Endothelial cell of umbilical vein (primary cell): ENCODE measurements around the gene BTBD19. TPM values are rescaled to one million over a fixed set of nuclear protein-coding genes. Genes with fewer than 3 reads are reported as not detected.

Experiments used
- BruUV-seq: library from RNA; stranded (reverse); fragments of 400-500 nt; replicated peaks from 2 replicates; lab custom pipeline; 2021; lab: Mats Ljungman, UMichigan
- CTCF ChIA-PET: fragments of 300-600, 350-600 bp; sonication (Branson Sonifier 250); formaldehyde crosslinking; loops from one replicate; lab custom pipeline; 2021; ENCODE audit warnings: antibody characterized with exemption, inconsistent platforms; lab: Charles Lee
- POLR2A ChIA-PET: fragments of 300-600, 350-600 bp; sonication (Branson Sonifier 250); formaldehyde crosslinking; loops from one replicate; lab custom pipeline; 2021; ENCODE audit warnings: antibody characterized with exemption, inconsistent platforms; lab: Charles Lee
- DNase-seq: peaks from one replicate; pipeline ENCODE4 v3.0.0-alpha.2; 2011; ENCODE audit warnings: low read depth, low spot score
- FAIRE-seq: peaks from 2 replicates; lab custom pipeline; 2011; peaks lifted over from hg19 to GRCh38; lab: Jason Lieb, UNC
- H2AFZ ChIP-seq: 2 replicates; pipeline ENCODE4 v1.6.0; 2012; ENCODE audit warnings: low read depth, low read length, control low read depth, inconsistent platforms
- H3K27ac ChIP-seq: 2 replicates; pipeline ENCODE4 v1.5.1; 2011; ENCODE audit warnings: low read depth, mild to moderate bottlenecking, control low read depth, low read length, moderate library complexity; ENCODE audit not compliant: insufficient read depth
- H3K27me3 ChIP-seq, 2 experiments: 2 replicates each; pipeline versions ENCODE4 v1.6.0 to v1.6.1; 2011; ENCODE audit warnings: low read length in 2 of 2, mixed read lengths in 1 of 2; ENCODE audit not compliant: control insufficient read depth in 2 of 2, insufficient read depth in 2 of 2
- H3K36me3 ChIP-seq, 2 experiments: 2 replicates in 1 of 2; 3 replicates in 1 of 2; pipeline ENCODE4 v1.5.1; 2011; ENCODE audit warnings: low read length in 2 of 2, mild to moderate bottlenecking in 1 of 2, moderate library complexity in 1 of 2; ENCODE audit not compliant: control insufficient read depth in 2 of 2, insufficient read depth in 2 of 2; ENCODE audit errors: extremely low read depth in 1 of 2
- H3K4me1 ChIP-seq: 3 replicates; pipeline ENCODE4 v1.5.1; 2011; ENCODE audit warnings: mild to moderate bottlenecking, low read length; ENCODE audit not compliant: control insufficient read depth, insufficient read depth; ENCODE audit errors: extremely low read depth
- H3K4me2 ChIP-seq: 2 replicates; pipeline ENCODE4 v1.6.1; 2011; ENCODE audit warnings: low read length, control low read depth, mixed read lengths; ENCODE audit not compliant: insufficient read depth
- H3K4me3 ChIP-seq, 3 experiments: fragments of 200-600 bp in 1 of 3; sonication (generic), shearing (Covaris generic) in 1 of 3; replicated peaks in 1 of 3; 2 replicates each; pipeline ENCODE4 v1.5.1; 2011 to 2016; ENCODE audit warnings: control low read depth in 3 of 3, low read length in 3 of 3, mild to moderate bottlenecking in 2 of 3, inconsistent platforms in 1 of 3, low read depth in 1 of 3, moderate library complexity in 1 of 3; ENCODE audit not compliant: insufficient read depth in 1 of 3
- H3K79me2 ChIP-seq: 2 replicates; pipeline ENCODE4 v1.6.0; 2012; ENCODE audit warnings: low read length, inconsistent platforms; ENCODE audit not compliant: control insufficient read depth, insufficient read depth
- H3K9ac ChIP-seq: replicated peaks from 2 replicates; pipeline ENCODE3; 2011; ENCODE audit warnings: low read length, control low read depth; ENCODE audit not compliant: insufficient read depth; ENCODE audit errors: extremely low read depth
- H3K9me1 ChIP-seq: replicated peaks from 3 replicates; pipeline ENCODE4 v1.6.0; 2011; ENCODE audit warnings: mild to moderate bottlenecking, low read length; ENCODE audit not compliant: control insufficient read depth, insufficient read depth; ENCODE audit errors: extremely low read depth
- H3K9me3 ChIP-seq: replicated peaks from 2 replicates; pipeline ENCODE4 v1.5.1; 2012; ENCODE audit warnings: low read length, inconsistent platforms; ENCODE audit not compliant: control insufficient read depth, insufficient read depth
- H4K20me1 ChIP-seq: replicated peaks from 2 replicates; pipeline ENCODE3; 2011; ENCODE audit warnings: mild to moderate bottlenecking, low read length; ENCODE audit not compliant: control insufficient read depth, insufficient read depth; ENCODE audit errors: extremely low read depth
- EZH2 ChIP-seq: IDR thresholded peaks from 2 replicates; pipeline ENCODE4 v1.6.1; 2012; ENCODE audit warnings: borderline replicate concordance, low read depth, mild to moderate bottlenecking, moderate library complexity, low read length, inconsistent platforms; ENCODE audit not compliant: severe bottlenecking
- FOS ChIP-seq: IDR thresholded peaks from 2 replicates; pipeline ENCODE4 v1.6.1; 2011; ENCODE audit warnings: mild to moderate bottlenecking, low read length, moderate library complexity, borderline replicate concordance; ENCODE audit not compliant: insufficient read depth
- GATA2 ChIP-seq: IDR thresholded peaks from 2 replicates; pipeline ENCODE4 v1.7.0; 2011; ENCODE audit warnings: low read depth, mild to moderate bottlenecking, moderate library complexity, mixed read lengths, low read length; ENCODE audit not compliant: insufficient read length, insufficient read depth
- JUN ChIP-seq: IDR thresholded peaks from 2 replicates; pipeline ENCODE4 v1.6.1; 2011; ENCODE audit warnings: borderline replicate concordance, low read depth; ENCODE audit not compliant: insufficient read length, insufficient read depth
- MYC ChIP-seq: IDR thresholded peaks from one replicate; pipeline ENCODE4 v1.6.1; 2011; ENCODE audit warnings: mild to moderate bottlenecking, low read depth, low read length
- POLR2A ChIP-seq: IDR thresholded peaks from 2 replicates; pipeline ENCODE4 v1.6.1; 2012; ENCODE audit warnings: low read depth, mild to moderate bottlenecking, control low read depth, low read length
- POLR2AphosphoS5 ChIP-seq: IDR thresholded peaks from 2 replicates; pipeline ENCODE4 v1.6.1; 2012; ENCODE audit warnings: low read depth, mild to moderate bottlenecking, control low read depth, low read length, moderate library complexity; ENCODE audit not compliant: insufficient read depth
- dilution Hi-C: fragments of 300-500 bp; cut with MboI; formaldehyde crosslinking; loops from one replicate; pipeline ENCODE4 v1.15.0; 2019; ENCODE audit warnings: low sequenced_read_pairs; ENCODE audit not compliant: extremely low pct_ligation_motif_present
- intact Hi-C: fragments of 100-400 bp; cut with micrococcal nuclease; formaldehyde crosslinking; loops from one replicate; pipeline ENCODE4 v1.10.0; 2022
- polyA plus RNA-seq, 4 experiments: library from polyadenylated mRNA; depleted of rRNA in 3 of 4; stranded (reverse) in 3 of 4; unstranded in 1 of 4; fragments of >200 nt; gene quantifications; 2 replicates each; pipeline versions ENCODE4 v1.2.1 to v1.2.3, GENCODE V29; 2011 to 2012; ENCODE audit warnings: missing spikeins in 1 of 4
- total RNA-seq: library from RNA; stranded (reverse); gene quantifications from 2 replicates; pipeline ENCODE4 v1.2.3, GENCODE V29; 2021
- TF ChIP-seq, protein P1 (sequence below), 2 donors: IDR thresholded peaks; 1 replicate in 1 of 2; 2 replicates in 1 of 2; pipeline ENCODE4 v1.5.1; 2011; ENCODE audit warnings: low read length in 2 of 2, mild to moderate bottlenecking in 2 of 2, moderate library complexity in 2 of 2, control low read depth in 1 of 2, inconsistent platforms in 1 of 2, low read depth in 1 of 2; ENCODE audit not compliant: insufficient read depth in 1 of 2; ENCODE audit errors: extremely low read depth in 1 of 2
- TF ChIP-seq, protein P2 (sequence below): IDR thresholded peaks from 2 replicates; pipeline ENCODE4 v1.6.1; 2011; ENCODE audit not compliant: insufficient read depth, insufficient read length

The BTBD19 gene
- total and polyA plus RNA-seq, 2 donors (not counting 3 experiments of a cell fraction or from before 2014, with no cell fraction given): 69.9 to 97.9 TPM

DNA sequence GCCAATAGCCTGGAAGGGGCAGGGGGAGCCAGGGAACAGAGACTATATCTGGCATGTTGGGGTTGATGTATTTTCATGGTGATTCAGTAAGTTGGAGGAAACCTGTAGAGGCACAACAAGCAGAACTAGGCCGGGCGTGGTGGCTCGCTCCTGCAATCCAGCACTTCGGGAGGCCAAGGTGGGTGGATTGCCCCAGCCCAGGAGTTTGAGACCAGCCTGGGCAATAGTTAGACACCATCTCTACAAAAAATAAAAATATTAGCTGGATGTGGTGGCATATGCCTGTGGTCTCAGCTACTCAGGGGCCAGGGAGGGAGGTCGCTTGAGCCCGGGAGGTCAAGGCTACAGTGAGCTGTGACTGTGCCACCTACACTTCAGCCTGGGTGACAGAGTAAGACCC, 44.9 kb downstream of the BTBD19 start:
- DNase-seq (no peak), FAIRE-seq (no peak)
- H3K9me1 ChIP-seq: no peaks in the 10 kb centered on the region
- intact Hi-C loops: no loop called here
- H4K20me1 ChIP-seq: no peaks in the 10 kb centered on the region
- dilution Hi-C loops: no loop called here
- no peak for TF ChIP-seq MYC
- TF ChIP-seq FOS: no peak
- TF ChIP-seq, protein P1, sequence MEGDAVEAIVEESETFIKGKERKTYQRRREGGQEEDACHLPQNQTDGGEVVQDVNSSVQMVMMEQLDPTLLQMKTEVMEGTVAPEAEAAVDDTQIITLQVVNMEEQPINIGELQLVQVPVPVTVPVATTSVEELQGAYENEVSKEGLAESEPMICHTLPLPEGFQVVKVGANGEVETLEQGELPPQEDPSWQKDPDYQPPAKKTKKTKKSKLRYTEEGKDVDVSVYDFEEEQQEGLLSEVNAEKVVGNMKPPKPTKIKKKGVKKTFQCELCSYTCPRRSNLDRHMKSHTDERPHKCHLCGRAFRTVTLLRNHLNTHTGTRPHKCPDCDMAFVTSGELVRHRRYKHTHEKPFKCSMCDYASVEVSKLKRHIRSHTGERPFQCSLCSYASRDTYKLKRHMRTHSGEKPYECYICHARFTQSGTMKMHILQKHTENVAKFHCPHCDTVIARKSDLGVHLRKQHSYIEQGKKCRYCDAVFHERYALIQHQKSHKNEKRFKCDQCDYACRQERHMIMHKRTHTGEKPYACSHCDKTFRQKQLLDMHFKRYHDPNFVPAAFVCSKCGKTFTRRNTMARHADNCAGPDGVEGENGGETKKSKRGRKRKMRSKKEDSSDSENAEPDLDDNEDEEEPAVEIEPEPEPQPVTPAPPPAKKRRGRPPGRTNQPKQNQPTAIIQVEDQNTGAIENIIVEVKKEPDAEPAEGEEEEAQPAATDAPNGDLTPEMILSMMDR (IDR thresholded peaks at IDR 0.05; ENCODE audit: extremely low read depth in 1 of 2, insufficient read depth in 1 of 2, low read depth in 1 of 2, low read length in 2 of 2): no peak
- TF ChIP-seq POLR2A: no peak
- no peak for TF ChIP-seq EZH2
- no peak for TF ChIP-seq GATA2
- no peak for TF ChIP-seq POLR2AphosphoS5
- TF ChIP-seq JUN: no peak
- TF ChIP-seq, protein P2, sequence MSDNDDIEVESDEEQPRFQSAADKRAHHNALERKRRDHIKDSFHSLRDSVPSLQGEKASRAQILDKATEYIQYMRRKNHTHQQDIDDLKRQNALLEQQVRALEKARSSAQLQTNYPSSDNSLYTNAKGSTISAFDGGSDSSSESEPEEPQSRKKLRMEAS: no peak
- peaks cover 3% of the 10 kb centered on the region in 2 experiments for H3K36me3 ChIP-seq
- no TSS peak for BruUV-seq
- no peak overlapping the region for H3K4me2 ChIP-seq
- H2AFZ ChIP-seq: no peak overlapping the region
- H3K4me3 ChIP-seq: no peak overlapping the region
- H3K27ac ChIP-seq: no peak overlapping the region
- ChIA-PET POLR2A (no interaction called here), CTCF (interaction anchor here (1.0 to 2.0 kb wide), 4 partner anchors 12 to 145 kb away, joined by 3 to 7 read pairs (median 4); no protein-coding TSS in a partner anchor)
- H3K79me2 ChIP-seq: no peaks in the 10 kb centered on the region
- no peaks in the 10 kb centered on the region for H3K27me3 ChIP-seq
- H3K9me3 ChIP-seq: no peaks in the 10 kb centered on the region
- no peaks in the 10 kb centered on the region for H3K4me1 ChIP-seq
- no peak overlapping the region for H3K9ac ChIP-seq
